K562 (cell line): Measurements from ENCODE around the gene DNAJC11. TPM values are rescaled to one million over a fixed set of nuclear protein-coding genes. Genes with fewer than 3 reads are reported as not detected.
A peak's percentile ranks its signal among the peaks of the same experiment; 100 is the strongest.

Experiments used
- CBX1 ChIP-seq: sonication (generic); IDR thresholded peaks from 2 replicates; pipeline ENCODE4 v1.6.1; 2016; ENCODE audit warnings: antibody characterized with exemption, low read depth, mild to moderate bottlenecking
- CXXC5 ChIP-seq: fragments of 250-450 bp; sonication (Bioruptor Pico); IDR thresholded peaks from 2 replicates; pipeline ENCODE4 v1.8.0; 2022; ENCODE audit warnings: inconsistent platforms, mild to moderate bottlenecking, moderate library complexity
- JUND ChIP-seq, 2 experiments: IDR thresholded peaks; 2 replicates in 1 of 2; 3 replicates in 1 of 2; pipeline ENCODE4 v1.6.1; 2011; ENCODE audit warnings: borderline replicate concordance in 2 of 2, low read depth in 2 of 2, low read length in 2 of 2, improper control_type of control experiment in 1 of 2, missing biosample characterization in 1 of 2, missing genetic modification characterization in 1 of 2, missing genetic modification reagents in 1 of 2
- MTA1 ChIP-seq: fragments of 450-650 bp; IDR thresholded peaks from 2 replicates; pipeline ENCODE4 v1.6.1; 2017; ENCODE audit warnings: borderline replicate concordance
- NFIC ChIP-seq: fragments of 450-650 bp; IDR thresholded peaks from 2 replicates; pipeline ENCODE4 v1.6.1; 2017; ENCODE audit warnings: mild to moderate bottlenecking, inconsistent platforms
- NFXL1 ChIP-seq: fragments of 450-650 bp; formaldehyde crosslinking; IDR thresholded peaks from 2 replicates; pipeline ENCODE4 v1.4.0; 2021; ENCODE audit warnings: mild to moderate bottlenecking
- NFYB ChIP-seq: IDR thresholded peaks from 2 replicates; pipeline ENCODE4 v1.6.1; 2011; ENCODE audit warnings: mild to moderate bottlenecking, moderate library complexity; ENCODE audit not compliant: insufficient read length; ENCODE audit errors: extremely low read depth
- PRPF4 ChIP-seq: fragments of 200-400 bp; formaldehyde crosslinking; IDR thresholded peaks from one replicate; pipeline ENCODE4 v1.6.1; 2017; ENCODE audit warnings: low read length, low read depth, mild to moderate bottlenecking; ENCODE audit not compliant: insufficient read depth, poor library complexity, severe bottlenecking
- RFX5 ChIP-seq: IDR thresholded peaks from 2 replicates; pipeline ENCODE4 v1.6.1; 2011; ENCODE audit warnings: low read depth, mild to moderate bottlenecking, improper control_type of control experiment, low read length
- RNF219 ChIP-seq: fragments of 250-450 bp; sonication (Bioruptor Pico); IDR thresholded peaks from 2 replicates; pipeline ENCODE4 v1.5.0; 2022; ENCODE audit warnings: mild to moderate bottlenecking
- RREB1 ChIP-seq: fragments of 250-450 bp; sonication (Bioruptor Pico); IDR thresholded peaks from 2 replicates; pipeline ENCODE4 v1.4.0; 2020
- SMARCB1 ChIP-seq: IDR thresholded peaks from 2 replicates; pipeline ENCODE4 v1.6.1; 2011; ENCODE audit warnings: improper control_type of control experiment, low read depth; ENCODE audit not compliant: insufficient read length
- TCF7L2 ChIP-seq: fragments of 150-350 bp; IDR thresholded peaks from 2 replicates; pipeline ENCODE4 v1.6.1; 2016; ENCODE audit warnings: low read depth, mild to moderate bottlenecking, low read length, moderate library complexity
- TOE1 ChIP-seq, 2 experiments: fragments of 450-650 bp in 1 of 2; sonication (generic) in 1 of 2; formaldehyde crosslinking in 1 of 2; IDR thresholded peaks; 2 replicates each; pipeline versions ENCODE4 v1.7.1 to v1.8.0; 2016 to 2022; ENCODE audit warnings: borderline replicate concordance in 2 of 2, mild to moderate bottlenecking in 2 of 2, antibody characterized with exemption in 1 of 2, inconsistent platforms in 1 of 2, low read depth in 1 of 2, missing genetic modification reagents in 1 of 2, moderate library complexity in 1 of 2
- TRIM28 ChIP-seq: fragments of 450-650 bp; IDR thresholded peaks from 2 replicates; pipeline ENCODE4 v1.6.1; 2017
- USF2 ChIP-seq: sonication (generic); formaldehyde crosslinking; IDR thresholded peaks from 2 replicates; pipeline ENCODE4 v1.5.0; 2020; ENCODE audit warnings: missing genetic modification reagents
- ZBTB34 ChIP-seq: fragments of 250-450 bp; sonication (Bioruptor Pico); IDR thresholded peaks from 2 replicates; pipeline ENCODE4 v1.8.0; 2021; ENCODE audit warnings: mild to moderate bottlenecking, moderate library complexity
- polyA plus RNA-seq, 8 experiments: library from polyadenylated mRNA; depleted of rRNA in 4 of 8; stranded (reverse) in 5 of 8; unstranded in 3 of 8; fragments of >200 nt; fragmentation: Nextera tagmentation in 2 of 8; fragmentation: Illumina TruSeq in 1 of 8; extraction: Ambion mirVana in 2 of 8; extraction: Trizol in 1 of 8; gene quantifications; 2 replicates each; pipeline versions ENCODE4 v1.2.1 to v1.2.3, GENCODE V29; 2011 to 2014; ENCODE audit warnings: inconsistent platforms in 1 of 8, missing spikeins in 1 of 8
- total RNA-seq, 7 experiments: library from RNA; depleted of rRNA in 6 of 7; stranded (reverse); fragments of >200 nt in 6 of 7; fragmentation: Illumina TruSeq in 2 of 7; extraction: Trizol in 2 of 7; gene quantifications; 2 replicates each; pipeline versions ENCODE4 v1.2.1 to v1.2.3, GENCODE V29; 2011 to 2021; ENCODE audit warnings: low replicate concordance in 1 of 7

Gene DNAJC11
- total and polyA plus RNA-seq, 9 of the 15 experiments (the other 6 are each of a cell fraction or from before 2014, with no cell fraction given): 14.1 to 123 (median 76.6) TPM

GRCh38 chr1:6613361-6614018, 88.1 kb downstream of the DNAJC11 start, which contains the start of gene PHF13 (continued):
- peak; percentile 35; the same call in 1 of the 2 replicates for TF ChIP-seq RREB1 (CRISPR knock-in tag)
- TF ChIP-seq CXXC5 (CRISPR knock-in tag): peak; percentile 96
- TF ChIP-seq RFX5: no peak
- no peak; the same call in 1 of the 2 replicates for TF ChIP-seq TOE1 (IDR thresholded peaks at IDR 0.05; ENCODE audit: borderline replicate concordance)
- TF ChIP-seq TOE1 (CRISPR knock-in tag; IDR thresholded peaks at IDR 0.05; ENCODE audit: borderline replicate concordance, low read depth): no peak
- no peak for TF ChIP-seq NFYB
- TF ChIP-seq JUND (IDR thresholded peaks at IDR 0.05; ENCODE audit: borderline replicate concordance, low read depth, low read length): peak; percentile 40
- TF ChIP-seq JUND (tag; IDR thresholded peaks at IDR 0.05; ENCODE audit: borderline replicate concordance, low read depth, low read length): no peak; the same call in 2 of the 3 replicates
- TF ChIP-seq CBX1: no peak; the same call in 1 of the 2 replicates
- no peak for TF ChIP-seq MTA1
- TF ChIP-seq USF2 (CRISPR knock-in tag): no peak
- no peak for TF ChIP-seq ZBTB34 (CRISPR knock-in tag)
- no peak for TF ChIP-seq TCF7L2
- no peak for TF ChIP-seq NFXL1 (CRISPR knock-in tag)
- TF ChIP-seq NFIC: no peak
- TF ChIP-seq RNF219 (CRISPR knock-in tag): no peak
- TF ChIP-seq TRIM28: no peak
- peak; percentile 96 for TF ChIP-seq PRPF4
- no peak for TF ChIP-seq SMARCB1
